ENCODE results near the gene SORL1.

The SORL1 gene

DNA sequence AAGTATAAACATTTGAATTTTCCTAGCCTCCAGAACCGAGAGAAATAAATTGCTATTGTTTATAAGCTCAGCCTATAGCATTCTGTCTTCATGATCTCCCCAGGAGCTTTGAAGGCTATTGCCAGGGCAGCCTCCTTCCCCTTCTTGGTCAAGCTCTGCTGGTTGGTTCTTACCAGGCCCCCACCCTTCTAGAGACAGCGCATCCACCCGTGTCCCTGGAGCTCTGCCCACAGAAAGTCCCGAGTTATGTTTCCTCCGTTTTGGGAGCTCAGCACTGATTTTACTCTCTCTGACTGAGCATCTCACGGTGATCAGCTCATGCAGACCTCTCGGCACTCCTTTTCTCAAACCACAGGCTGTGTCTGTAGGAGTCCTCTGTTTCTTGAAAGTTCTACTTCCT lies 124.4 kb downstream of the SORL1 start:
- no peak for TF ChIP-seq EP300 (IDR thresholded peaks at IDR 0.05; ENCODE audit: borderline replicate concordance)
- no peak for TF ChIP-seq TEAD4 (IDR thresholded peaks at IDR 0.05)
- no peak for TF ChIP-seq ZBTB7A (IDR thresholded peaks at IDR 0.05; ENCODE audit: low read depth)
- TF ChIP-seq TCF12 (IDR thresholded peaks at IDR 0.05; ENCODE audit: low read depth): no peak
- TF ChIP-seq, protein P1, sequence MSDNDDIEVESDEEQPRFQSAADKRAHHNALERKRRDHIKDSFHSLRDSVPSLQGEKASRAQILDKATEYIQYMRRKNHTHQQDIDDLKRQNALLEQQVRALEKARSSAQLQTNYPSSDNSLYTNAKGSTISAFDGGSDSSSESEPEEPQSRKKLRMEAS (IDR thresholded peaks at IDR 0.05): no peak
- TF ChIP-seq EGR1 (IDR thresholded peaks at IDR 0.05): no peak
- TF ChIP-seq CREB1 (IDR thresholded peaks at IDR 0.05; ENCODE audit: low read depth): no peak
- TF ChIP-seq, protein P2, sequence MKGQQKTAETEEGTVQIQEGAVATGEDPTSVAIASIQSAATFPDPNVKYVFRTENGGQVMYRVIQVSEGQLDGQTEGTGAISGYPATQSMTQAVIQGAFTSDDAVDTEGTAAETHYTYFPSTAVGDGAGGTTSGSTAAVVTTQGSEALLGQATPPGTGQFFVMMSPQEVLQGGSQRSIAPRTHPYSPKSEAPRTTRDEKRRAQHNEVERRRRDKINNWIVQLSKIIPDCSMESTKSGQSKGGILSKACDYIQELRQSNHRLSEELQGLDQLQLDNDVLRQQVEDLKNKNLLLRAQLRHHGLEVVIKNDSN (IDR thresholded peaks at IDR 0.05): no peak
- TF ChIP-seq CEBPB (IDR thresholded peaks at IDR 0.05): no peak
- no peak for TF ChIP-seq TAF1 (IDR thresholded peaks at IDR 0.05; ENCODE audit: low read depth)
- TF ChIP-seq FOXM1 (IDR thresholded peaks at IDR 0.05; ENCODE audit: borderline replicate concordance, low read depth): no peak
- no peak for TF ChIP-seq YY1 (IDR thresholded peaks at IDR 0.05; ENCODE audit: low read depth)
- TF ChIP-seq RAD21 (IDR thresholded peaks at IDR 0.05; ENCODE audit: low read depth): no peak
- no peak for TF ChIP-seq REST (IDR thresholded peaks at IDR 0.05; ENCODE audit: low read depth)
- no peak for TF ChIP-seq NFIC (IDR thresholded peaks at IDR 0.05)

DNA sequence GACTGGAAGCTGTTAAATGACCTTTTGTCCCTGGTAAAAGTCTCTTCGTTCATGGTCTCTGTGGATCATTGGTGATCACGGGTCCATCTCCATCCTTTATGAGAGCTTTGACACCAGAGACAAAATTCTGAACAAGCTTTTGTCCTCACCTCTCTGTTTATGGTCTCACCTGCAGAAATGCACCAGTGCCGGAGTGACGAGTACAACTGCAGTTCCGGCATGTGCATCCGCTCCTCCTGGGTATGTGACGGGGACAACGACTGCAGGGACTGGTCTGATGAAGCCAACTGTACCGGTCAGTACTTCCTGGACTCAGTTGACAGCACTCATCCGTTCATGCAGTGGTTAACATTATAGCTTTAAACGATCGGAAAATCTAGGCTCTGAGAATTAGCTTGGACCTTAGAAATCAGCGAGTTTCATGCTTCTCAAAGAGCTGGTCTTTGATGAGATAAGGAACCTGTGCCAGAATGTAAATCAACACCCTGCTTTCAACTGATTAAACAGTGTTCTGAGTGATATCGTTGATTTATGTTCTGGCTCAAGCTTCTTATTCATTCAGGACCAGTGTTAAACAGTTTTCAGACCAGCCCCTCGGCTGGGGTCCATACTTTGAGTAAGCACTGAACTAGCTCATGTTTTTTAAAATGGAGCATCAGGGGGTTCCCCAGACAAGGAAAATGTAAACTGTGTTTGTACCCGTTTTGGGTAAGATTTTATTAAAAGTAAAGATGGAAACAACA lies 125.2 kb downstream of the SORL1 start:
- TF ChIP-seq CEBPB (IDR thresholded peaks at IDR 0.05) (no peak), EP300 (IDR thresholded peaks at IDR 0.05; ENCODE audit: borderline replicate concordance) (no peak), RAD21 (IDR thresholded peaks at IDR 0.05; ENCODE audit: low read depth) (no peak), FOXM1 (IDR thresholded peaks at IDR 0.05; ENCODE audit: borderline replicate concordance, low read depth) (no peak), EGR1 (IDR thresholded peaks at IDR 0.05) (no peak), CREB1 (IDR thresholded peaks at IDR 0.05; ENCODE audit: low read depth) (no peak), REST (IDR thresholded peaks at IDR 0.05; ENCODE audit: low read depth) (no peak), NFIC (IDR thresholded peaks at IDR 0.05) (no peak), YY1 (IDR thresholded peaks at IDR 0.05; ENCODE audit: low read depth) (no peak), ZBTB7A (IDR thresholded peaks at IDR 0.05; ENCODE audit: low read depth) (no peak), TAF1 (IDR thresholded peaks at IDR 0.05; ENCODE audit: low read depth) (no peak), TCF12 (IDR thresholded peaks at IDR 0.05; ENCODE audit: low read depth) (no peak), TEAD4 (IDR thresholded peaks at IDR 0.05) (no peak)
- TF ChIP-seq, protein P2 (IDR thresholded peaks at IDR 0.05): no peak
- TF ChIP-seq, protein P1 (IDR thresholded peaks at IDR 0.05): no peak

GRCh38 chr11:121578251-121578976 lies 126.3 kb downstream of the SORL1 start:
- TF ChIP-seq EP300 (IDR thresholded peaks at IDR 0.05; ENCODE audit: borderline replicate concordance) (no peak), NFIC (IDR thresholded peaks at IDR 0.05) (no peak), ZBTB7A (IDR thresholded peaks at IDR 0.05; ENCODE audit: low read depth) (no peak), CEBPB (IDR thresholded peaks at IDR 0.05) (no peak), TEAD4 (IDR thresholded peaks at IDR 0.05) (no peak), REST (IDR thresholded peaks at IDR 0.05; ENCODE audit: low read depth) (no peak), YY1 (IDR thresholded peaks at IDR 0.05; ENCODE audit: low read depth) (no peak), FOXM1 (IDR thresholded peaks at IDR 0.05; ENCODE audit: borderline replicate concordance, low read depth) (no peak), TCF12 (IDR thresholded peaks at IDR 0.05; ENCODE audit: low read depth) (no peak), EGR1 (IDR thresholded peaks at IDR 0.05) (no peak), TAF1 (IDR thresholded peaks at IDR 0.05; ENCODE audit: low read depth) (no peak), CREB1 (IDR thresholded peaks at IDR 0.05; ENCODE audit: low read depth) (no peak), RAD21 (IDR thresholded peaks at IDR 0.05; ENCODE audit: low read depth) (no peak)
- TF ChIP-seq, protein P1 (IDR thresholded peaks at IDR 0.05): no peak
- TF ChIP-seq, protein P2 (IDR thresholded peaks at IDR 0.05): no peak
